ENCODE measurements around the gene HMGCR. TPM values are rescaled to one million over a fixed set of nuclear protein-coding genes. Genes with fewer than 3 reads are reported as not detected.

HMGCR gene
- total RNA-seq, 1 donor, result 49.3 TPM

DNA sequence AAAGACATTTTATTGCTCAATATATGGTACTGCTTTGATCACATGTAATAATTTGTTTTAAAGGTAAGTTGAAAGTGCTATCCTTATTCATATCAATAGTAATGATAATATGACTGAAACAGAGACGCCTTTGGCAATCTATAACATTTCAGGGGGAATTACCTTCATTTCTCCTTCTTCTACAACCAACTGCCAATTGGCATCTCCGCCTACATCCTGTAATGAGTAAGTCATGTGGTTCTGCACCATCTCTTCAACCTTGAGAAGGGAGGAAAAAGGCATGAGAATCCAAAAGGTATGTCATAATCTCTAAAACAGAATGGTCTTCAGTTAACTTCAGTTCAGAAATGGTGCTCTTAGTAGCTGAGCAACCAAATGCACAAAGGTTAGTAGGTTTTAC, 52.4 kb downstream of the HMGCR start:
- DNase-seq (ENCODE audit: low read depth), result no peak
- no peak overlapping the region for H3K4me3 ChIP-seq (ENCODE audit: low read depth, low read length)
- TF ChIP-seq, protein P1, sequence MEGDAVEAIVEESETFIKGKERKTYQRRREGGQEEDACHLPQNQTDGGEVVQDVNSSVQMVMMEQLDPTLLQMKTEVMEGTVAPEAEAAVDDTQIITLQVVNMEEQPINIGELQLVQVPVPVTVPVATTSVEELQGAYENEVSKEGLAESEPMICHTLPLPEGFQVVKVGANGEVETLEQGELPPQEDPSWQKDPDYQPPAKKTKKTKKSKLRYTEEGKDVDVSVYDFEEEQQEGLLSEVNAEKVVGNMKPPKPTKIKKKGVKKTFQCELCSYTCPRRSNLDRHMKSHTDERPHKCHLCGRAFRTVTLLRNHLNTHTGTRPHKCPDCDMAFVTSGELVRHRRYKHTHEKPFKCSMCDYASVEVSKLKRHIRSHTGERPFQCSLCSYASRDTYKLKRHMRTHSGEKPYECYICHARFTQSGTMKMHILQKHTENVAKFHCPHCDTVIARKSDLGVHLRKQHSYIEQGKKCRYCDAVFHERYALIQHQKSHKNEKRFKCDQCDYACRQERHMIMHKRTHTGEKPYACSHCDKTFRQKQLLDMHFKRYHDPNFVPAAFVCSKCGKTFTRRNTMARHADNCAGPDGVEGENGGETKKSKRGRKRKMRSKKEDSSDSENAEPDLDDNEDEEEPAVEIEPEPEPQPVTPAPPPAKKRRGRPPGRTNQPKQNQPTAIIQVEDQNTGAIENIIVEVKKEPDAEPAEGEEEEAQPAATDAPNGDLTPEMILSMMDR (IDR thresholded peaks at IDR 0.05; ENCODE audit: insufficient read depth, low read length), result no peak

DNA sequence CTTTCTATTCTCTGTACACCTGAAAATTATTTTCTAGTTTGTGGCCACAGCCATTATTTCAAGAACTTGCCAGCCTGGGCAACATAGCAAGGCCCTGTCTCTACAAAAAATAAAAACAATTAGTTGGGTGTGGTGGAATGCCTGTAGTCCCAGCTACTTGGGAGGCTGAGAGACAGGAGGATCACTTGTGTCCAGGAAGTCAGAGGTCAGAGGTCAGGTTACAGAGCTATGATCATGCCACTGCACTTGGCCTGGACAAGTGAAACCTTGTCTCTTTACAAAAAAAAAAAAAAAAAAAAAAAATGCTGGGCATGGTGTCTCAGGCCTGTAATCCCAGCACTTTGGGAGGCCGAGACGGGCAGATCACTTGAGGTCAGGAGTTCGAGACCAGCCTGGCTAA, 58.3 kb downstream of the HMGCR start:
- TF ChIP-seq, protein P1 (IDR thresholded peaks at IDR 0.05; ENCODE audit: insufficient read depth, low read length), result no peak
- no peak for DNase-seq (ENCODE audit: low read depth)
- H3K4me3 ChIP-seq (ENCODE audit: low read depth, low read length), result no peak overlapping the region

DNA sequence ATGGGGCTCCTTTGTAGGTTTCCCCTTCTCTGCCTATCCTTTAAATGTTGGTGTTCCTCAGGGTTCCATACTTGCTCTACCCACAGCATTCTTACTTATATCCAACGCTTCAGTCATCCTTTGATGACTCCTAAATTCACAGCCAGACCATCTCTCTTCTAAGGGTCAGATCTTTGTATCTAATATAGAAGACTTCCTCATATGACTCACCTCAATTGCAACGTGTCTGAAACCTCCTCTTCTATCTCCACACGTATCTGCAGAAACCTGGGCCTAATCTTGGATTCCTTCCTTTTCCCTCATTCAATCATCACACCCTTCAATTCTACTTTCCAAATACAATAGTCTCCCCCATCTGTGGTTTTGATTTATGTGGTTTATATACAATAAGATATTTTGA, 68.3 kb downstream of the HMGCR start:
- no peak for DNase-seq (ENCODE audit: low read depth)
- TF ChIP-seq, protein P1 (IDR thresholded peaks at IDR 0.05; ENCODE audit: insufficient read depth, low read length), result no peak
- H3K4me3 ChIP-seq (ENCODE audit: low read depth, low read length), result no peak overlapping the region

Other genes starting within 250 kb of the HMGCR start
- gene ANKRD31, start 100.3 kb upstream of the HMGCR start, total RNA-seq (ENCODE audit: low replicate concordance), result 0.16 and 0.18 TPM in 2 replicates
- 37.8 and 104 TPM in 2 replicates for gene CERT1, start 174.4 kb downstream of the HMGCR start, total RNA-seq (ENCODE audit: low replicate concordance)
- 27.9 and 54.2 TPM in 2 replicates for gene POLK, start 174.7 kb downstream of the HMGCR start, total RNA-seq (ENCODE audit: low replicate concordance)

Data from fibroblast of the aortic adventitia (primary cell).